ENCODE results near the gene CLDN19. TPM values are rescaled to one million over a fixed set of nuclear protein-coding genes. Genes with fewer than 3 reads are reported as not detected.

Gene CLDN19
- total RNA-seq, 1 donor from 2014 or later: not detected

DNA sequence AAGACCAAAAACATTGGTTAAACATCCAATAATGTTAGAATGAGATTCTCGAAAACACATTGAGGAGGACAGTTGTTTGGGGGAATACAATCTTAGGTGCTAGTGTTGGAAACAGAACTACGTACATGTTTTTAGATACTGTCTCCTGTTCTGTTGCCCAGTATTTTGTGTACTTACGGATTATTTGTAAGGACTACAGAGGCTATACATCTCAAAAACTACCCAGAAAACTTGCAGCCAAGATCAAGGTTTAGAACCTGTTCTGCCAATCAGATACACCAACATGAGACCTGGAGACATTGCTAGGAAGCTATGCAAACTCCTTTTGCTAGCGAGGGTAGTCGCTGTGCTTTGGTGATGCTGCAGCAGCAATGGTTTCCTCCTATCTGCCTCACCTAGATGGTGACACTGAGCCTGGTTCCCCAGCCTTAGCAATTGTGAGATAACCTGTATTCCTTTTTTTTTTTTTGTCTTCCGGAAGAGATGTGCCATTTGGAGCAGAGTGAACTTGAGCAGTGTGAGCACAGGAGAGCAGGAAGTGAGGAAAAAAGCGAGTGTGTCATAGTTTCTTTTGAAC is 36.1 kb downstream of the CLDN19 start:
- Histone ChIP-seq H3K27me3 (ENCODE audit: control insufficient read depth, insufficient read depth, low read length) (no peaks in the 10 kb centered on the region), H3K36me3 (ENCODE audit: control insufficient read depth, insufficient read depth, low read length) (peaks cover 12% of the 10 kb centered on the region), H3K4me3 (ENCODE audit: low read depth, low read length) (no peak overlapping the region)
- TF ChIP-seq, protein P1, sequence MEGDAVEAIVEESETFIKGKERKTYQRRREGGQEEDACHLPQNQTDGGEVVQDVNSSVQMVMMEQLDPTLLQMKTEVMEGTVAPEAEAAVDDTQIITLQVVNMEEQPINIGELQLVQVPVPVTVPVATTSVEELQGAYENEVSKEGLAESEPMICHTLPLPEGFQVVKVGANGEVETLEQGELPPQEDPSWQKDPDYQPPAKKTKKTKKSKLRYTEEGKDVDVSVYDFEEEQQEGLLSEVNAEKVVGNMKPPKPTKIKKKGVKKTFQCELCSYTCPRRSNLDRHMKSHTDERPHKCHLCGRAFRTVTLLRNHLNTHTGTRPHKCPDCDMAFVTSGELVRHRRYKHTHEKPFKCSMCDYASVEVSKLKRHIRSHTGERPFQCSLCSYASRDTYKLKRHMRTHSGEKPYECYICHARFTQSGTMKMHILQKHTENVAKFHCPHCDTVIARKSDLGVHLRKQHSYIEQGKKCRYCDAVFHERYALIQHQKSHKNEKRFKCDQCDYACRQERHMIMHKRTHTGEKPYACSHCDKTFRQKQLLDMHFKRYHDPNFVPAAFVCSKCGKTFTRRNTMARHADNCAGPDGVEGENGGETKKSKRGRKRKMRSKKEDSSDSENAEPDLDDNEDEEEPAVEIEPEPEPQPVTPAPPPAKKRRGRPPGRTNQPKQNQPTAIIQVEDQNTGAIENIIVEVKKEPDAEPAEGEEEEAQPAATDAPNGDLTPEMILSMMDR (IDR thresholded peaks at IDR 0.05; ENCODE audit: insufficient read depth, low read length, severe bottlenecking): no peak
- DNase-seq (ENCODE audit: low read depth): no peak
- no peak for FAIRE-seq

DNA sequence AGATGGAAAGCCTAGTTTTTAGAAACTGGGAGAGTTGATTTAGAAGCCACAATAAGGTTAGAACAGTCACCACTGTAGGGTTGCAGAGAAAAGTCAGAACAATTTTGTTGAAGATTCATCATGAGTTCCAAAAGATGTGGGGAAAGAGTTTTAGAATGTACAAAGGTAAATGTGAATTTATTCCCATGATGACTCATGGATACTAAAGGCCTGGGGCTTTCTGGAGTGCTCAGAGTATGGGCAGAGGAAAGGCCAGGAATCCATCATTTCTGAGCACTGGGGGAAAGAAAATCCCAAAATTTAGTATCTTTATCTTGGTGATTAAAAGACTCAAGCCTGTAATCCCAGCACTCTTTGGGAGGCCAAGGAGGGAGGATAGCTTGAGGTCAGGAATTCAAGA is 40.0 kb downstream of the CLDN19 start:
- TF ChIP-seq, protein P1 (IDR thresholded peaks at IDR 0.05; ENCODE audit: insufficient read depth, low read length, severe bottlenecking): no peak
- DNase-seq (ENCODE audit: low read depth) (no peak), FAIRE-seq (no peak)
- Histone ChIP-seq H3K4me3 (ENCODE audit: low read depth, low read length) (no peak overlapping the region), H3K27me3 (ENCODE audit: control insufficient read depth, insufficient read depth, low read length) (no peaks in the 10 kb centered on the region), H3K36me3 (ENCODE audit: control insufficient read depth, insufficient read depth, low read length) (peaks cover 21% of the 10 kb centered on the region)

DNA sequence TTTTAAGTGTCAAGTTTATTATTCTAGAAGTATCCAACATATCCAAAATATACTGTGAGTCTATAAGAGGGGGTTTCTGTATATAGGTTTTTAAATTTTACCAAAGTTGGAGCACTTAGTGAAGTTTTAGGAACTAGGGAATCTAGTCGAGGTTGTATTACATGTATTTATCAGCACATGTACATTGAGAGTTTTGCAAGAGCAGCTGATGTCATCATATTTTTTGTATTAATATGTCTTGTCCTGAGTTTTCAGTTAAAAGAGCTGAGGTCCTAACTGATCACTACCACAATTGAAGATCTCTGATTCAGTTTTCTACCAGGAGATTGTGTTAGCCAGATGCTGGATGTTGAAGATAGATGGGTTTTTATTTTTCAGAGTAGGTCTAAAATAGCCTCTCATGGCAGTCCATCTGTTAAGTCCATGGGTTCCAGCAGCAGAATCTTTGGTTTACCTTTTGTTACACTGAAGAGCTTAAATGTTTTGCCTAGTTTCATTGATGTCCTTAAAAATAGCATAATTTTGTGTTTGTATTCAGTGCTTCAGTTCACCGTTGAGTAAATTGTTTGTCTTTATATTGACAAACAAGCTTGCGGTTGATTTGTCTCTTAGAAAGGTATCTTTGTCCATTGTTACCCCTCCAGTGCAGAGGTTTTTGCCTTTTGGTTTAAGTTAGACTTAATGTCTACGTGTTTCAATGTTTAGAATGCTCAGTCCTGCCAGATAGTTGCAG is 41.8 kb downstream of the CLDN19 start:
- no peak for FAIRE-seq
- DNase-seq (ENCODE audit: low read depth): no peak
- TF ChIP-seq, protein P1 (IDR thresholded peaks at IDR 0.05; ENCODE audit: insufficient read depth, low read length, severe bottlenecking): no peak
- H3K36me3 ChIP-seq (ENCODE audit: control insufficient read depth, insufficient read depth, low read length): peaks cover 15% of the 10 kb centered on the region
- H3K27me3 ChIP-seq (ENCODE audit: control insufficient read depth, insufficient read depth, low read length): no peaks in the 10 kb centered on the region
- no peak overlapping the region for H3K4me3 ChIP-seq (ENCODE audit: low read depth, low read length)

DNA sequence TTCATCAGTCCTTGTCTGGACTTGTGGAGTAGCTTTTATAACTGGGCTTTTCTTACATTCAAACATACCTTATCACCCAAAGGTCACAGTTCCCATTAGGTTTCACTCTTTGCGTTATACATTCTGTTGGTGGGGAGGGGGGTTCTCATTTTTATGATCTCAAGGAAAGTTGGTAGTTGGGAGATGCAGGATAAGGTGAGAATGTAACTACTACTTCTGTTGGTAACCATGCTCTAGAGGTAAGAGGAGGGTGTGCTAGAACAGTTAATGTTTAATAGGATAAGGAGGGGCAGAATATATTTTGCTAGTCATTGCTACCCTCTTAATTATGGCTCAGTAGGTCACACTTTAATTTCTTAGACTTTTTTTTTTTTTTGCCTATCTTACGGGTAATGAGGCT is 47.1 kb downstream of the CLDN19 start:
- FAIRE-seq (no peak), DNase-seq (ENCODE audit: low read depth) (no peak)
- Histone ChIP-seq H3K36me3 (ENCODE audit: control insufficient read depth, insufficient read depth, low read length) (peaks cover 13% of the 10 kb centered on the region), H3K4me3 (ENCODE audit: low read depth, low read length) (no peak overlapping the region), H3K27me3 (ENCODE audit: control insufficient read depth, insufficient read depth, low read length) (no peaks in the 10 kb centered on the region)
- TF ChIP-seq, protein P1 (IDR thresholded peaks at IDR 0.05; ENCODE audit: insufficient read depth, low read length, severe bottlenecking): no peak

DNA sequence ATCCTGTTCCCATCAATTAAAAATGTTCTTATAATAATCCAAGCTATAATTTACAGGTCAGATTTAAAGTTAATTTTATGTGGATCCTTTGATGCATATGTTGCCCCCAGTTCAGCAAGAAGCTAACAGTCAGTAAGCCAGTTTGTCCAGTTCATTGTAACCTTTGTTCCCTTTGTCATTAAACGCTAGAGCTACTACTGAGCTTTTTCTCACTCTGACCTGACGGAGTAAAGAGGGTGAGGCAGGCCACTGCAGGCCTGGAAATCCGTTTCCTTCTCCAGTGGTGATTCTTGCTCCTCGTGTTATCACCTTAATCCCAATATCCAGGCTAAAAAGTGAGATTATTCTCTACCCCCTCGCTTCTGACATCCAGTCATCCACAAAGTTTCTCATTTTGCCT is 47.6 kb downstream of the CLDN19 start:
- TF ChIP-seq, protein P1 (IDR thresholded peaks at IDR 0.05; ENCODE audit: insufficient read depth, low read length, severe bottlenecking): no peak
- peak; percentile 46 for DNase-seq (ENCODE audit: low read depth)
- peaks cover 12% of the 10 kb centered on the region for H3K36me3 ChIP-seq (ENCODE audit: control insufficient read depth, insufficient read depth, low read length)
- FAIRE-seq: no peak
- no peak overlapping the region for H3K4me3 ChIP-seq (ENCODE audit: low read depth, low read length)
- H3K27me3 ChIP-seq (ENCODE audit: control insufficient read depth, insufficient read depth, low read length): no peaks in the 10 kb centered on the region
